ENCODE data around the gene ARMH4.

The ARMH4 gene

DNA sequence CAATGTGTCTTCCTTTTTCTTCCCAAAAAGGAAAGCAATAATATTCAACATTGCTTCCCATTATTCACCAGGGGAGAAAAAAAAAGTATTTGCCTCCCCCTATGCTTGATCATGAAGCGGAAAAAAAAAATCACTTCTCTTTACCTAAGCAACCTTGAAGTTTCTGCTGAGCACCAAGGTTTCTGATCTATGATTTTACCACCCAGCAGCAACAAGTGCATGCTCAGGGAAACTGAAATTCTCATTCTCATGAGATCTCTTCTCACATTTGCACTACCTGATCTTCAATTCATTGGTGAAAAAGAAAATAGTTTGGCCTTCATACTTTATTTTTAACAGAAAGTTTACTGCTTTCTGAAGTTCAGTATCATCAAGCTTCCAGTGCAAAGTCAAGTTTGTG lies 125.8 kb downstream of the ARMH4 start:
- DNase-seq: no peak

DNA sequence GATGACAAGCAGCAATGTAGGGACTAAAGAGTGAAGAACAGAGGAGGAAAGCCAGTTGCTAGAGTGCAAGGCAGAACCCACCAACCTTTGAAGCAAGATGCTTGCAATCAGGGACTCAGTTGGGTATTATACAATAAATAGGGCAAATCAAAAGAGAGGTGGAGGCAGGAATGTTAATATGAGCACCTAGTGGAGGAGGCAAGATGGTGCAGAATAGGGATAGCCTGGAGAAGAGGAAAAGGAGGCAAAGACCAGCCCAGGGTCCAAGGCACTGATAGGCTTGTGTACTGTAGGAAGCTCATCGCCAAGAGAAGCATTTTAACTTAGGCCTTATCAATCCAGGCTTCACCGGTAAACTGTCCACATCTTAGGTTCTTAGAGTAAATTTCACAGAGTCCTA lies 137.2 kb downstream of the ARMH4 start:
- no peak for DNase-seq

DNA sequence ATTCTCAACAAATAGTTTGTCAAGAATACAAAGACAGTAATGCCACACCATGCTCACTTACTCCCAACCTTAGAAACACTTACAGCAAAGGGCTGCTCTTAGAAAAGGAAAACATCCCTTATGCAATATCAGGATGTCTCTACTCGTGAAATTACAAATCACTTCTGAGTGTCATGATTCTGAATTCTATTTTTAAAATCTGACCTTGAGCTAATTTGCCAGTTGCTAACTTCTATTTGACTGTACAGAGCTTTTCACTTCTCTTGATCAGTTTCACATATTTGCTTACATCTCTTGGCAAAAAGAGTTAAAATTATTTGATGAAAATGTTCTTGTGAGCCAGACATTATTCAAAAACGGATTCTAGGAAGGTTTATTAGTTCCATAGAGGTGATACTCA lies 149.4 kb downstream of the ARMH4 start:
- DNase-seq: no peak

DNA sequence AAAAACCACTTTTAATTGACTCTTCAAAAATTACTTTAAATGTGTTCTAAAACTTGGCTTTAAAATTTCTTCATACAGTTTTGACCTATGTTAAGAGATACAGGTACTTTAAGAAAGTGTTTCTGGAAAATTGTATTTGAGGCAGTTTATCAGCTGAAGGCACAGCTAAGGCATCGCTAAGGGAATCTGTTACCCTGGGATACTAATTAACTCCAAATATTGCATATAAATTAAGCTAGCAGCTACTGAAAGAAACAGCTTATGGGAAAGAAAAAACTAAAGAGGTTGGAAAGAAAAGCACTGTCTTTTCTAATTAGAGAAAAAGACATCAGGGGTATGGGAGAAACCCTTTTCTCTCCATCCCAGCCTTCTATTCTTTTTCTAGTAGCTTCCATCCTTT lies 152.0 kb downstream of the ARMH4 start:
- no peak for DNase-seq

DNA sequence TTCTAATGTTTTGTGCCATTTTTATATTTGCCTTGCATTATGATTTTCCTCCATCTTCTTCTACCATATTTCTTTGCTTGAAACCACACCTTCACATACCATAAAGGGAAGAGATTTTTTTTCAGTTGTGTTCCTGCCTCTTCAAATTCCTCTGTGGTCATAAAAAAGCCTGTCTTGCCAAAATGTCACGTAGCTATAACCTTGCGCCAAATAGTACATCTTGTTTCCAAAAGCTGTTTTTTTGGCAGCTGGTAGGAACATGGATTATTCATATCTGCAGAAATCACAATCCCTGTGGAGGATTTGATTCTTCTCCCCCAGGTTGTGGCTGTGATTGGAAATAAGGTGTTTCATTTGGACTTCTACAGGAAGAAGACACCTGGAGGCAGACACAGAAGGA lies 152.5 kb downstream of the ARMH4 start:
- DNase-seq: no peak

DNA sequence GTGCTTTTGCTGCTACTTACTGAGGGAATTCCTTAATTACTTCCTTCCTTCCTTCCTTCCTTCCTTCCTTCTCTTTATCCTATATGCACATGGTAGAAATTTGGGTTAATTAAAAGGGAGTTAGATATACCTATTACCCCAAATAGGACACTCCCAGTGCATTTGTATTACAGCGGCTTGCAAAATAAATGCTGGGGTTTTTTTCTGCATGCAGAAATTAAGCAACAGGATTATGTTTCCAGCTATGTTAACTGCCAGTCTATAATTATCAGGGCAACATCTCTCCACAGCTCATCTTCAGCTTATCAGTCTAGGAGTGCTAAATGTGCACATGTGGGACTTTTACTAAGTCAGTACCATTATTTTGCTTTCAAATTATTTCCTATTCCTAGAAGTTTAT lies 153.2 kb downstream of the ARMH4 start:
- DNase-seq: no peak

DNA sequence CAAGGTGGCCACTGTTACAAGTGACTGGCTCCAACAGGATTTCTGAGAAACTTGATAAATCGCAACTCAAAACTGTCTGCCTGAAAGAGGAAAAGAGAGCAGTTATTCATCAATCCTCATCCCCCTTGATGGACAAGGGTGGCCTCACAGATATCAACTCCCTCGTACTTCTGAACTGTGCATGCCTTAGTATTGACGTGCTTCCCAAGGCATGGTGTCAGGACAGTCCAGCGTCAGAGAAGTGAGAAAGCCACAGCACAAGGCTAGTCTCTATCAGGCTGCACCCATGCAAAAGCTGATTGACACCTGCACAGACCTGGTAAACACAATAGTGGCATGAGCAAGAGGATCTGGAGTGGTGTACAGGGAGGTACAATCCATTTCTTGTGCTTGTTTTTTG lies 160.7 kb downstream of the ARMH4 start:
- DNase-seq: no peak

DNA sequence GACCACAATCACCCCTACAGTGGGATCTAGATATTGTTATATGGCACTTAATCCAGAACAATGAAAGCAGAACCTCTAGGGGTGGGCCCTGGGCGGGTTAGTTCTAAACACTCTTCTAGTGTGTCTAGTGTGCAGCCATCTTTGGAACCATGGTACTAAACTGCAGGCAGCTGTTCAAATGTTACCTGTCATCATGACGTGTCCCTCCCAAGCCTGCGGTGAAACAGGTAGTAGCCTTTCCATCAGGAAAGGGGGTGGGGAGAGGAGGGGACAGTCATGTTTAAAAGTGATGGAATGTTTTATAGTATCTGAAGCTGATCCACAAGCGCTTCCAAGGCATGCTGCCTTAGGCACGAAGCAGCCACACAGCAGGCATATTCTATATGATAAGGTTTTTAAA lies 163.6 kb downstream of the ARMH4 start:
- DNase-seq: no peak

DNA sequence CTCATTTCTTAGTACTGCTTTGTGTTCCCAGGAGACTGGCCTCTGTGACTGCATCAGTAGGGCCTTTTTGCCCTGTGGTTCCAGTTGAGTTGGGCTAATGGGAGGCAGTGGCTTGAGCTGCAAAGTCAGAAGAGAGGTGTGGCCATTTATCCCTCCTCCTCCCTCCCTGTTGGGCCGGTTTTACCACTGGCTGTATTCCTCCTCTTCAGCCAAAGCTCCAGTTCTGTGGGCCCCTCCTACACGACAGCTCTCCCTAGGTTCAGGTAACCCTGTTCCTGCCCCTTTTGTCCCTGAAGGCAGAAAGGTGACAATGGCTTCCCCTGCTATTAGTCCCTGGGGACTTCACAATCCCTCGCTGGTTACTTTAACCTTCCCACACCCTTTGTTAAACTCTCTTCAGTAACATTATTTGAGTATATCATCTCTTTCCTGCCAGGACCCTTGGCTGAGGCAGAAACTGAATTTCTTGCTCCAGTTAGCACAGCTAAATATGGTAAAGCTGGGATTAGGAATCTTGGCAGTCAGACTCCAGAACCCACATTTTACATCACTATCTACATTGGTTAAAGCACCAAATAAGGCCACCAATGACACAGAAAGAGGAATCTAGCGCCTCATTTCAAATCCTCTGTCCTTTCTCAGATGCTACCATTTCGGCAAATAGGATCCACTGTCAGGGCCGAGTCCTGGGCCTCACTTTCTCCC lies 164.3 kb downstream of the ARMH4 start:
- no peak for DNase-seq

DNA sequence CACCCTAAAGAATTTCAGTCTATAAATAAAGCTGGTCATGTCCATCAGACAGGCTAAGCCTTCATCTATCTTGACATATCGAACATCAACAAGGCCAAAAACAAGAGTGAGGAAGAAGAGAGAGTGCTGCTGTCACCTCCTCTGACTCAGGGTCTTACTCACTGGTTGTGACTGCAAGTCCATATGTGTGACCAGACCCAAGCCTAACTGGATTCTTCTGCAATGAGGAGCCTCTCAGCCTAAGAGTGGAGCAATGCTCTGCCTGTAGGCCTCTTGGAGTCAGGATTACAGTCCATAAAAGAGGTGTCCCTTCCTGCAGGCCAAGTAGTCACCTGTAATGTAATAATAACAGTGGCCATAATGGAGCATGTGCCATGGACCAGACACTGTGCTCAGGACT lies 165.0 kb downstream of the ARMH4 start:
- no peak for DNase-seq

DNA sequence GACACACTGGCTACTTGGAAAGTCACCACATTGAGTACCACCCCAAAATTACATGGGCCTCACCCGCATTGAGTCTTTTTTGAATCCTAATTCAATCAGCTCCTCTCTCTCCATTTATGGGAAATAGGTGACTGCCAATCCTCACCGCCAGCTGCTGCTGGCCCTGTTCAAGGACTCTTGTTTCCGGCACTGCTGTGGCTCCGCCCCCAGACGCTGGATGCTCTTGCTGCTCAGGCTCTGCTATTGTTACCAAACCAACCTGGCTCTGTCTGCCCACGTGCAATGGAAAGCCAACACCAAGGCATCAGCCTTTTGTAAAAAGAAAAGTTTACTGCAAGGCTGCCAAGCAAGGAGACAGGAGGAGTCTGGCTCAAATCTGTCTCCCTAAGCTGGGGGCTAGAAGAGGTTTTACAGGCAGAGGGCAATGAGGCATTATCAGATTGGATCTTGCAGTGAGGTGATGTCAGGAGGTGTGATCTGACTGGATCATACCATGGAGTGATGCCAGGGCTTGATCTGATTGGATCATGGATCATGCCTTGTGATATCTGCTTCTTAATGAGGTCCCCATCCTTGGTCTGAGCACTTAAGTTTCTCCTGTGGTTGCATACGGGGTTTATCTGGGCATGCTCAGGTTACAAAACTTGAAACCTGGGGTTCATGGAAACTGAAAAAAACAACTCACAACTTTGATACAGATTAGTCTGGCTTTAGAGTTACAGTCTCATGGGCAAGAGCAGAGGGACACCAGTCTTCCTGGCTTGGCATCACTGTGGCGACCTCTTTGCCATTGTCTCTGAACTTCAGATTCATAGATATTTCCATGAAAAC lies 169.0 kb downstream of the ARMH4 start:
- DNase-seq: no peak

DNA sequence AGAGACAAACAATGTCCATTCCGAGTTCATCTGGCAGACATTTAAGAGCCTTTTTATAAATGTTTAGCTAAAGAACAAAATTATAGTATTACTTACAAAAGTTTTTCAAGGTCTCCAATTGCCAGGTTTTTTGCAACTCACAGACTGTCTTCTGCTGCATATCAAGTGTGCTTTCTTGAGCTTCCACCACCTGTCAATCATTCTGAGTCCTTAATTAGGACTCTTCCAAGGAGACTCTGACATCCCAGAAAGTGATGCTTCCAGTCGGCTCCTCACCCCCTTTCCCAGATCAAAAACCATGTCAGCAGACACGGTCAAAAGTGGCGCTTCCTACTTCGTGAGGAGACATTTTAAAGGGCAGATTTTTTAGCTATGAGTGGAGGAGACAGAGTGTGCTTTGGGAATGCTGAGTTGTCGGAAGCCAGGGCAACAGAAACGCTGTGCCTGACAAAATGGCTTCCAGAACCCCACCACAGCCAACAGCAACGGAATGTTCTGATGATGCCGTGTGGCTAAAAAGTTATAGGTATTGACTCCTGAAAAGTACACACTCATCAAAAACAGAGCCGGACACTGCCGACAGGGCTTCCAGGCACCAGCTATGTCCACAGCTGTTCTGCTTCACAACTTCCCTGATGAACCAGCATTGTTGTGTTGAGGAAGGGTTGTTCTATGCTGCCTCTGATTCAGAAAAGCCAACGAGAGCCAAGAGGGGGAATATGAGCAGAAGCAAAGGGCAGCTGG lies 170.0 kb downstream of the ARMH4 start:
- DNase-seq: no peak

DNA sequence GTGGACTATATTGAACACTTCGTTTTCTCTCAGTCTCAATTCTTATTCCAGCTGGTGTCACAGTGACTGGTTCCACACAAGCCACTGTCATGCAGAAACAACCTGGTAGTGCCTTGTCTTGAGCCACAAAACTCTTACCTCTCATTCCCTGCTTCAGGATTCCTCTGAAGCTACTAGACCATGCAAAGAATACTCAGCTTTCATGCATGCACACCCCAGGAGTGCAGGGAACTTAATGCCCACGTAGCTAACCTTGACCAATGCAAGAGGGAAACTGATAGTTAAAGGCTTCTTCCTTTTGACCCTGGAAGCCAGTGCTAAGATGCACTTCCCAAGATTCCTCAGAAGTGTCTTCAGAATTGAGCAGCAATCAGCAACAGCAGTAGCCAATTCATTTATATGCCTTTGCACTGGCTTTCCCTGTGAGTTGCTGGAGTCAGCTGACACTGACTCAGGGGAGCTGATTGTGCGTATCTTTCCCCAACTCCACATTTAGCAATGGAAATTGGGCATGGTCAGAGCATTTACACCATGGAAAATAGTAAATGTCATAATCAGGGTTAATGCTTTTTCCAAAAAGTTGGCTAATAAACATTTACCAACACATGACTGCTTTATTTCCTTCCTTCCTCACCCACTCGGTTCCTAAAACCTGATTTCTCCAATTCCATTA lies 172.5 kb downstream of the ARMH4 start:
- DNase-seq: no peak

DNA sequence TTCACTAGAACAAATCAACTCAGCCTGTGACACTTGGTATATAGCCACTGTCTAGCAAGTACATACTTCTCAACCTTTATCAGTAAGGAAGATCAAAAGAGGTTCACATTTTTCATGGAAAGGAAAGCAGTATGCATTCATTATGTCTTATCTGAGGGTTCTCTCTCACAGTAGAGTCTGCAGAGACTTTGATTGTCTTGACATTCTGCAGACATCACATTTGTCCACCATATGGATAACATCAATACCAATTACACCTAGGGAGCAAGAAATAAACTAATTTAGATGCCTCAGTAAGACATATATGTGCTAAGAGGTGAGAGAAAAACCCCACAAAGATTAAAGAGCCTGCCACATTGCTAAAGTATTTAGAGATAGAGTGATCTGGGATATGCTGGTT lies 175.3 kb downstream of the ARMH4 start:
- no peak for DNase-seq

DNA sequence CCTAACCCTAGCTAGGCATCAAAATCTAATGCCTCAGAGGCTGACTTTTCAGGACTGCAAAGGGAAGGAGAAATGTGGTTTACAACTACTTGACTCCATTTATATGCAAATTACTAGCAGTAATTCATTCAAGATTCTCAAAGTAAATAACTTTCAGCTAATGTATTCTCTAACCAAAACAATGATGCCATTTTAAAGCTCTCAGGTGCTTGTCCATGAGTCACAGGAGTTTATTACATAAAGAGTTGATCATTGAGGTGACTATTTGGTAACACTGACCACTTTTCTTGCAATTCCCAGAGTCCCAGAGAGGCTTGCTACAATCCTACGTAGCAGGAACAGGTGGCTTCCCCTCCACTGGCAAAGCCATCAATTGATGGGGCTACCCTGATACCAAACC lies 177.1 kb downstream of the ARMH4 start:
- DNase-seq: no peak

DNA sequence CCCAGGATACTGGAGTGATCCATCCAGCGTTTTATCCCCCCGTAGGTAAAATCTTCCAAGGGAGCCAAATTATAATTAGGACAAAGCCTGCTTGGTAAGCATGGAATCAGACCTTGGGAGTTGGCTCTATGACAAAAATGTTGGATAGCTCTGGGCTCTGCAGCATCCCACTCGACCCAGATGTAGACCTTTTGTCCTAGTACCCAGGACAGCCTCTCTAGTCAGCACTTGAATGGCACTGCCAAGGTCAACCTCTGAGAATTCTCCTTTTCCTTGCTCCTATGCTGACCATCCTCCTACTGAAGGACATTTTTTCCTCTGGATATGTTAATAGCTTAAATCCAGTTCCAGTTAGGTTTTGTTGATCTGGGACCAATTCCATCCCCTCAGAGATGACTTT lies 181.4 kb downstream of the ARMH4 start:
- DNase-seq: no peak

DNA sequence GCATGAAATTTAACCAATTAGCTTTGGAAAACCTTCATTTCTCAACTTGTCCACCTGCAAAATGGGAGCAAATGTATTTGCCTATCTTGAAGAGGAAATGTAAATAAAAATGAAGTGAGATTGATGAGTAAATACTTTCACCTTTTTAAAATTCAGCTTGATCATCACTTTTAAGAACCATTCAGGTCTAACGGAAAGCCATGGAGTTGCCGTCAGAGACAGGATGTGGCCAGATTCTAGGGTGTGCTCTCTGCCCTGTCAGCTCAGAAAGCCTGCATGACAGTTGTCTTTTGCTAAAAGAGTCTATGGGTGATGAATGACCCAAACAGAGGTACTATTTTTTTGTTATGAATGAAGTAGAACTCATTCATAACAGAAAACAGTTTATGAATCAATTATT lies 181.8 kb downstream of the ARMH4 start:
- no peak for DNase-seq

DNA sequence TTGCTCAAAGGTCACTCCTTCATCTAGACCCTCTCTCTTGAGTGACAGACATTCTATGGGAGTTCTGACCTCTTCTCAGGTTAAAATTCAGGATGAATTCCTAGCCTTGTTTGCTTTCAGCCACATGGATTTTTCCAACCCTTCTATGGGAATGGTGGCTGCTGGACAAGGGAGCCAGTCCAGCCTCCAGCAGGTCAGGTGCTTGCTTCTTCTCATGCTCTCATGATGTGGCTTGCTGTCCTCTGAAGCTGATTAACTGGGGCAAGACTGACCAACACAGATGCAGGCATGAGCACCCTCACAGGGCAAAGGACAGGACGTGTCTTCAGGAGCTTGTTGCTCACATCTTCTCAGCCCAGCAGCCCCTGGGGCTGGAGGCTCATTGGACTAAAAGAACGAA lies 188.9 kb downstream of the ARMH4 start:
- no peak for DNase-seq

DNA sequence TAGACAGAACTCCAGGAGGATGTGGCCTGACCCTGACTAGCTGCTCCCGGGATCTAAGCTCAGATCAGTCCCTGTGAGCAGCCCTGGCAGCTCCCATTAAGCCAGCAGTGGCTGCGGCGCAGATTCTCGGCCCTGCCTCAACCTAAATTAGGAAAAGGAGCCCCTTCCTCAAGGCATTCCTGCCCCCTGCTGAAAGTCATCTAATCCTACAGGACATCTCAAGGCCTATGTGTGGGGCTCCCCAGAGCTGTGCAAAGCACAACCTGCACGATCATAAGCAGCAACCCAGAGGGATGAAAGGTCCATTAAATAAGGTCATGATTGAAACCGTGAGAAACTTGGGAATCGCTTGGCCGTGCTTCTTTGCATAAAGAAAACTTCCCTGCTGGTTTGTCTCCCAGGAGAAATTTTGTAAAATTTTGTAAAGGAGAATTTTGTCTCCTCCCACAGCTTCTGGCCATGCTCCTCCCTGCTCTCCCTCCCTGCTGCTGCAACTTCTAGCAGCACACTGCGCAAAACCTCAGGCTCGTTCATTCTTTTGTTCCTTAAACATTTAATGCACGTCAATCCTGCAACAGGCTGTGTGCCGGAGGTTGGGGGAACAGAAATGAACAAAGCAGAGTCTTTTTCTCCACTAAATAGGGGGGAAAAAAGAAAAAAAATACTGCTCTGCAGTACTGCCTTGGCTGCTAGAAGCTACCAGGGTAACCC lies 189.5 kb downstream of the ARMH4 start:
- DNase-seq: no peak

DNA sequence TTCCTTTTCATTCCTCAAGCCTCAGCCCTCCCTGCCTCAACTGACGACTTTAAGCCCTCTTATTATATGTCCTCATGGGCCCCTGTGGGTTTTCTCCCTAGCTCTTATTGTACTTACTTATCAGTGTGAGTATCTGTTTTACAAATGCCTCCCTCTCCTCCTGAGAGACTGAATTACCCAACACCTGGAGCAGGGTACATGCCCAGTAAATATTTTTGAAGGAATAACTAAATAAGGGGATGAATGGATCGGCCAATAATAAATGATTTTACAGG lies 190.3 kb downstream of the ARMH4 start:
- DNase-seq: no peak

DNA sequence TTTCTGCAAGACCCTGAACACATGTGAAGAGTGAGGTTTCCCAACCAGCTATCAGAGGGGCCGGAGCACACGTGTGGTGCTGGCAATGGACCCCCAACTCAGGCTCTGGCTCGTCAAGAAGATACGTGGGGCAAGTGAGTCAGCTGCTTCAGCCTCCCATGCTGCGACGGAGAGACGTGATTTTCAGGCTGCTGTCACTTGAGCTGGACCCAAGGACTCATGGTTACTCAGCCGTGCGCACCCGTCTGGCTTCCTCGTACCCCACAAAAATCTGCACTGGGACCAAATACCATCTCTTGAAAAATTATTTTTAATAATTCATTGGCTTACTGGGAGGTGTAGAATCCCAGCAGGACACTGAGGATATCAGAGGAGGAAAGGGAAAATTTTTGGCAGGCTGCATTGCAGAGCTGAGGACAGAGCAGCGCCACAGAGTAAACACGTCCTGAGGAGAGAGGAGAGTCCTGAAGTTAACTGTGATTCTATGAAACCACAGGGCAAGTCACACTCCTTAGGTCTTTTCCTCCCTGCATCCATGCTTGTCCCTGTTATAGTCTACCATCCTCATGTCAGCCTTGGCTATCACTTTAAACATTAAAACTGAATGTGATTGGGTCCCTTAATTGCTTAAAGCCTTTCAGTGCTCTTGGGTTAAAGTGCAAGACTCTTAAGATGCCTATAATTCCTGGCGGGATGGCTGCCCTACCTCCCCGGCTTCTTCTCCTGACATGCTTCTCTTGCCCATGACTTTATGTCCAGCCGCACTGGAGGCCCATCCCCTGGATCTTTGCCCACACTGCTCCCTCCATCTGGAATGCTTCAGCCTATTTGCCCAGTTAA lies 190.8 kb downstream of the ARMH4 start:
- DNase-seq: no peak

DNA sequence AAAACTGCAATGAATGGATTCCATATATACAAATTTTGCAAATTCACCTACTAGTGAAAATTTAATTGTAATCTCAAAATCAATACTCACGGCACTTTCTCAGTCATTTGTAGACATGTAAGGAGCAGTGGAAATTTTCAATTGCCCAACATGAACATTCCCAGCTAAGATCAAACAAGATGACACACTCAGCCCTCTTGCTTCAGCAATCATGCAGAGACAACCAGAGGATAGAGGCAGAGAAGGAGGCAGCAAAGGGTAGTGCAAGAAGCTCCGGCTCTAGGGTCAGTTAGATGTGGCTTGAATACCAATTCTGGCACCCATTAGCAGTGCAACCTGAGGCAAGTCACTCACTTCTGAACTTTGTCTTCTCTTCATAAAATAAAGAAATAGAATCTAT lies 194.6 kb downstream of the ARMH4 start:
- DNase-seq: no peak

All from stimulated activated CD4-positive, alpha-beta T cell treated with anti-CD3 and anti-CD28 coated beads, Interleukin-1b, Interleukin-23, amount 100 ng/mL, for 48 hours (primary cell).